HG02763 (cell line): ENCODE measurements around the gene MYO9B.

Experiments
- ATAC-seq: cut with Tn5 transposase; IDR thresholded peaks from one replicate; pipeline ENCODE4 v1.9.1; 2021; ENCODE audit warnings: mild to moderate bottlenecking, moderate library complexity; ENCODE audit not compliant: unreplicated experiment

The MYO9B gene

GRCh38 chr19:17061205-17061604 is 14.4 kb upstream of the MYO9B start:
- ATAC-seq, result no peak

GRCh38 chr19:17061691-17062090 is 13.9 kb upstream of the MYO9B start:
- no peak for ATAC-seq

- ATAC-seq, result no peak
Observed at GRCh38 chr19:17063428-17063827, 12.1 kb upstream of the MYO9B start.

GRCh38 chr19:17069193-17069592 is 6.4 kb upstream of the MYO9B start:
- no peak for ATAC-seq

DNA sequence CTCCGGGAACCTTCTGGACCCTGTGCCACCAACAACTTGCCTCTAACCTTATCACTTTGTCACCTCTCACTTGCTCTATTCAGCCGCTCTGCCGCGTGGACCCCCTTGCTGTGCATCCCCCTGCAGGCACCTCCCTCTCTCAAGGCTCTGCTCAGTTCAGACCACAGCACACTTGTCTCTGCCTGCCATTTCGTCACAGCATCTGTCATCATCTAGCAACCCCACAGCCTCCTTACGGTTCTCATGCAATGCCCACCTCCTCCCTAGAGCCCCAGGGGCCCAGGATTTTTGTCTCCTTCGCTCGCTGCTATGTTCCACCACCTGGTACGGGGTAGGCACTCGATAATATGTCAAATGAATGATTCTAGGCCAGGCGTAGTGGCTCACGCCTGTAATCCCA is 5.2 kb upstream of the MYO9B start:
- no peak for ATAC-seq

DNA sequence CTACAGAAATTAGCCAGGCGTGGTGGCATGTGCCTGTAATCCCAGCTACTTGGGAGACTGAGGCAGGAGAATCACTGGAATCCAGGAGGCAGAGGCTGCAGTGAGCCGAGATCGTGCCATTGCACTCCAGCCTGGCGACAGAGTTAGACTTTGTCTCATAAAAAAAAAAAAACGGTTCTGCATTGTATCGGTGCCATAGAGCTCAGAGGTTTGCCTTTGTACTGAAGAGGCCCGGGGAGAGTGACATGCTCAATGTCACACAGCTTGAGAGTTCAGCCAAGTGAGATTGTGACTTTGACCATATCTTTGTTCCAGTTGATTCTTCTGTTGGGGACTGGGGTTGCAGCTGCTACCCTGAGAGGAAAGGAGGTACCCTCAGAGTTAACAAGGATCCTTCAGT is 4.7 kb upstream of the MYO9B start:
- no peak for ATAC-seq

DNA sequence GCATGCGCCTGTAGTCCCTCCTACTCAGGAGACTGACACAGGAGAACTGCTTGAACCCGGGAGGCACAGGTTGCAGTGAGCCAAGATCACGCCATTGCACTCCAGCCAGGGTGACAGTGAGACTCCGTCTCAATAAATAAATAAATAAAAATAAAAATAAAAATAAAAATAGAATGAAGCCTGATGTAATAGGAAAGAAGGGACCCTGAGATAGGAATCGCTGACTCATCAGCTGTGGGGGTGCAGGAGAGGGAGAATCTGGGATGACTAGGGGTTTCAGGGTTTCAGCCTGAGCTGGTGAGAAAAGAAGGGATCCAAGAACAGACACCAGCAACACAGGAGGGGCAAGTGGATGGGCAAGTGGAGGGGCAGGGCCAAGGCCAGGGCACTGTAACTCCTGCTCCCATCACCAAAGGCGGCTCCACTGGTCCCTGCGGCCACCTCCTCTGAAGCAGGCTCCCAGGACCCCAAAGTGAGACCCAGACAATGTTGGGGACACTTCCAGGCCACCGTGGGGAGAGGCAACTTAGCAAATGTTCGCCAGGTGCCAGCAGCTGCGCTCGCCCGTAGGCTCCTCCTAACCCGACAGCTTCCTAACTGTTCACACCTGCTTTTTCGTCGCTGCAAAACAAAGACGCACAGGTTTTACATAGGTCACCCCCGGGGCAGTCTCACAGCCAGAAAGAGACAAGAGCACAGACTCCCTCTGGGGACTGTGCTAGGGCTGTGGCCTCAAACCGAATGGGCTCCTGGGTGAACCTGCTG is 1.5 kb upstream of the MYO9B start:
- no peak for ATAC-seq

DNA sequence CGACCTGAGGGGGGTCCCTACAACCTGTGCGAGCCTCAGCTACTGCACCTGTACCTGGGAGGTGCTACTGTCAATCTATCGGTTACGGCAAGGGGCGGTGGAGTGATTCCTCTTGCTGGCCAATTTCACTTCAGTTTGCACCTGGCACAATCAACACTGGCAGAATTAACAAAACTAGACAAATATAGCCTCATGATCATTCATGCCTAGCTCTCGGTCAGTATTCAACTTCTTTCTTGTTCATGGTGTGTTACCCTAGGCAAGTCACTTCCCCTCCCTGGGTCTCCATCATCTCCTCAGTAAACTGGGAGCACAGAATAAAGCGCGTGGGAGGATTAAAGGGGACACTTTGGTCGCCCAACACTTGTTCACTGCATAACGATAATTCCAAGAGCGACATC is 943 bp upstream of the MYO9B start:
- no peak for ATAC-seq

- no peak for ATAC-seq
Observed at GRCh38 chr19:17075864-17076542, 426 bp downstream of the MYO9B start.

DNA sequence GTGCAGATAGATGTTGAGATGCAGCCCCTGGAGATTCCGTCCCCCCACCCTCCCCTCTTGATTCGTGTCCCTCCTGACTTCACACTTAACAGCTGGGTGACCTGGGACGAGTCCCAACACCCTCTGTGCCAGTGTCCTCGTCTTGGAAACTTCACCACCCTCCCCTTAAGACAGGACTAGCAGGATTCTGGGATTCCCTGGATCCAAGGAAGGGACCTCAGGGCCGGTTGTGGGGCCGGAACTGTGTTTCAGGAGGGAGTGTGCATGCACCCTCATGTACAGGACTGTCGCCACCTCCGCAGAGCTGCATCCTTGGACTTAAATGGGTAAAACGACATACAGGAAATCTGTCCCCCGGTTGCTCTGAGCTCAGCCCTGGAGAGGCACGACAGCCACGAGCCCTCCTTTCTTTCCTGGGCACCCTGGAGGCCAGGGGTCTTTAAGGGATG is 990 bp downstream of the MYO9B start:
- no peak for ATAC-seq

- ATAC-seq, result no peak
Observed at GRCh38 chr19:17077447-17078028, 2.0 kb downstream of the MYO9B start.

DNA sequence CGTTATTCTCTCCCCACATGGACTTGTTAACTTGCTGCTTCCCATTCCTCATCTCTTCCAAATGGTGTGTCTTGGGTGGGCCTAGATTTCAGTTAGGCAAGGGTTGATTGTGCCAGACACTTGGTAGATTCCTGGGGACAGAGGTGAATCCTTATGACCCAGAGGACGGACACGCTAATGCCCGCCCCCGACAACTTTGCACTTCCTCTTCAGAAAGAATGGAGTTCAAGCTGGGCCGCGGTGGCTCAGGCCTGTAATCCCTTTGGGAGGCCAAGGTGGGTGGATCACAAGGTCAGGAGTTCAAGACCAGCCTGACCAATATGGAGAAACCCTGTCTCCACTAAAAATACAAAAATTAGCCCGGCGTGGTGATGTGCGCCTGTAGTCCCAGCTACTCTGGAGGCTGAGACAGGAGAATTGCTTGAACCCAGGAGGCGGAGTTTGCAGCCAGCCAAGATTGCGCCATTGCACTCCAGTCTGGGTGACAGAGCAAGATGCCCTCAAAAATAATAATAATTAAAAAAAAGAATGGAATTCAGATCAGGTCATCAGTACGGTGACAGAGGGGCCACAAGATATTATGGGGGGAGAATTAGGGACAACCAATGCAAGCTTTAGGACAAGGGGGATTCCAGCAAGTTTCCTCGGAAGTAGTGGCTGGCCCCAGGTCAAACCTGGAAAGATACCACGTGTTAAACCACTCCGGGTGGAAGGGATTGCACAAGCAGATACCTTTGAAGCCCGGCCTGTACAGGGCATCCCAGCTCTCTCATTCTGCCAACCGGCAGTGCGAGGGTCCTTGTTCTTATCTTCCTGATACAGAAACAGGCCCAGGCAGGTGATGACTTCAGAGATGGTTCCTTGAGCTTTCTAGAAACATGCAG is 2.7 kb downstream of the MYO9B start:
- no peak for ATAC-seq

DNA sequence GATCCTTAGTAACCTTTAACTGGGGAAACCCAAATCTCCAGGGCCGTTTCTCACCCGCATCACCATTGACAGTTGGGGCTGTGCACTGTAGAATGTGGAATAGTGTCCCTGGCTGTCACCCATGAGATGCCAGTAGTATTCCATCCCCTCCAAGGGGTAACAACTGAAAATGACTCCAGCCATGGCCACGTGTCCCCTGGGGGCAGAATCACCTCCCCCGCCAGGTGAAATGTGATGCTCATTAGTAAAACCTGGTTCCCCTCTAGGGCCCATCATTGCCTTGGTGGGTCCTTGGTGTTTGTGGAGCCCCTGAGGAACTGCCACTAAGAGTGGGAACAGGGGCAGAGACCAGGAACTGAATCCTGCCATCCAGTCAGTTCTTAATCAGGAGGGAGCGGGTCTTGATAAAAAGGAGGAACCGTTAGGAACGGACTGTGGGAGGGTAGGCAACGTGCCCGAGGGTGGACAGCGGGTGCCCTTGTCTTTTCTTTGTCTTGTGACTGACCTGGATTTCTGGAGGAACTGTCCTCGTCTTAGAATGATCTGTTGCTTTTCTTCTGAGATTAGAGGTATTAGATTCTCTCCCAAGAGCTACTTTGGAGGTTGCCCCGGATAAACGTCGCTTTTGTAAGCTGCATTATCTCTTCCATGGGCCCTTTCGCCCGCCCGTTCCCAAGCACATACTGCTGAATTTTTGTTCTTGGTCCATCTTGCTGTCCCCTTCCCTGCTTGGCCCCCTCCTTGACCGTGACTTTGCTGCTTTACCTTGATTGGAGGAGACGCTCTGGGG is 3.5 kb downstream of the MYO9B start:
- no peak for ATAC-seq

- no peak for ATAC-seq
Observed at GRCh38 chr19:17079710-17080439, 4.3 kb downstream of the MYO9B start.

GRCh38 chr19:17080440-17080801 is 4.8 kb downstream of the MYO9B start:
- no peak for ATAC-seq

DNA sequence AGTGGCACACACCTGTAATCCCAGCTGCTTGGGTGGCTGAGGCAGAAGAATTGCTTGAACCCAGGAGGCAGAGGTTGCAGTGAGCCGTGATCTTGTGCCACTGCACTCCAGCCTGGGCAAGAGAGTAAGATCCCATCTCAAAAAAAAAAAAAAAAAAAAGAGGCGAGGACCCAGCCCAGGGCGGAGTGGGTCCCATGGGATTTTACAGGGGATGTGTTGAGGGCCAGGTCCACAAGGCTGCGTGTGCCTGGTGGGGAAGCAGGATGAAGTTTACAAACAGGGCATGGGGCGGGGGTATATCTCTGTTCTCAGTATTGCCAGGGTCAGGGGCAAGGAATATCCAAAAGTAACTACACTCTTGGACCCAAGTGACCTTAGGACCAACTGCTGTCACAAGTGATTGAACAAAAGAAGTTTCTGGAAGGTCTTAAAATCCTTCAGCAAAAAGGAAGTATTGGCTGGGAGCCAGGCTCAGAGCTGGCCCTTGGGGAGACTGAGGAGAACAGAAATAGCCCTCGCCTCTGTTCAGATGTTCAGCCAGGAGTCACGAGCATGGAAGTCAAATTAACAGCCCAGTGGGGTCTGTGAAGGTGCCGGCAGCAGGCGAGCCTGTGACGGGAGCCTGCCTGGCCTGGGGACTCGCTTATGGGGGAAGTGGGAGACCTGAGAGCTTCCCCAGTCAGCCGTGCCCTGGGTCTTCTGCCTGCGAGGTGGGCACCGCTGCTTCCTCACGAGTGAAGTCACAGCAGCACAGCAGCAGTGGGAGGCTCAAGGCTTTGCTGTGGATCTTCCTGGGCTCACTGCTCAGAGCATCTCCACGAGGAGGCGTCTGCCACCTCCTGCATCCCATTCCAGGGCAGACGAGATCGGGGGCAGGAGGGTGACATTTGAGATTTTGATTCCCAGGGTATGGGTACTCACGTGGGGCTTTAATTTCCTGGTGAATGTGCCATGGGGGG is 6.4 kb downstream of the MYO9B start:
- no peak for ATAC-seq

- no peak for ATAC-seq
Observed at GRCh38 chr19:17086120-17086519, 10.5 kb downstream of the MYO9B start.

DNA sequence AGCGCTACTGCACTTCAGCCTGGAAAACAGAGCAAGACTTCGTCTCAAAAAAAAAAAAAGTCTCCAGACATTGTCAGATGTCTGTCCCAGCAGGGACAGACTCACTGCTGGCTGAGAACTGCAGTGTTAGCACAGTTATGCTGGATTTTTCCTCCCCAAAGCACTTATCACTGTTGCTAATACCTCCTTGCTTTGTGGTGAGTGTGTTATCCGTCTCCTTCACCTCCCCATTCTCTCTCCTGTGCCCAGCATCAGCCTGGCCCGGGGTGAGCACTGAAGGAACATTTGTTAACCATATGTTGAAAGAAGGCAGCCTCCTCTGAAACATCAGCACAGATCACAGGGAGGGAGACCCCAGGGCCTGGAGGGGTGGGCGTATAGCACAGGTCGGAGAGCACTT is 11.3 kb downstream of the MYO9B start:
- ATAC-seq, result no peak

GRCh38 chr19:17088552-17088951 is 13.0 kb downstream of the MYO9B start:
- ATAC-seq, result no peak
